Left ventricle myocardium inferior (tissue), 1 donor: Measurements from ENCODE around the gene TOMM40L. TPM values are rescaled to one million over a fixed set of nuclear protein-coding genes. Genes with fewer than 3 reads are reported as not detected.

Source experiments
- DNase-seq: peaks from one replicate; pipeline ENCODE4 v3.0.0-alpha.2; 2020
- H3K27ac ChIP-seq: fragments of 200-600 bp; replicated peaks from 2 replicates; pipeline ENCODE4 v1.8.0; 2021
- H3K27me3 ChIP-seq: fragments of 200-600 bp; 2 replicates; pipeline ENCODE4 v1.8.0; 2021; ENCODE audit warnings: low read depth
- H3K36me3 ChIP-seq: fragments of 200-600 bp; 2 replicates; pipeline ENCODE4 v1.8.0; 2021
- H3K4me1 ChIP-seq: fragments of 200-600 bp; 2 replicates; pipeline ENCODE4 v1.8.0; 2021
- H3K4me3 ChIP-seq: fragments of 200-600 bp; 2 replicates; pipeline ENCODE4 v1.8.0; 2021; ENCODE audit warnings: mild to moderate bottlenecking, moderate library complexity
- H3K9me3 ChIP-seq: fragments of 200-600 bp; replicated peaks from 2 replicates; pipeline ENCODE4 v1.8.0; 2021
- intact Hi-C: fragments of 100-400 bp; cut with micrococcal nuclease; formaldehyde crosslinking; loops from one replicate; pipeline ENCODE4 v1.11.0; 2022
- total RNA-seq: library from RNA; stranded (reverse); fragmentation: NEBNext Ultra II Directional; extraction: Animal tissue kit (Norgen Biotek cat#: 25700); gene quantifications from one replicate; pipeline ENCODE4 v1.2.1, GENCODE V29; 2021
- TF ChIP-seq, protein P1 (sequence below): fragments of 200-600 bp; IDR thresholded peaks from 2 replicates; pipeline ENCODE4 v1.8.0; 2021; ENCODE audit warnings: antibody characterized with exemption, mild to moderate bottlenecking, borderline replicate concordance
- donor health status: DM: no; HTN: yes; CAD: no; lungs with severe emphysema.

The TOMM40L gene
- total RNA-seq, 1 donor from 2014 or later = 39.3 TPM

DNA sequence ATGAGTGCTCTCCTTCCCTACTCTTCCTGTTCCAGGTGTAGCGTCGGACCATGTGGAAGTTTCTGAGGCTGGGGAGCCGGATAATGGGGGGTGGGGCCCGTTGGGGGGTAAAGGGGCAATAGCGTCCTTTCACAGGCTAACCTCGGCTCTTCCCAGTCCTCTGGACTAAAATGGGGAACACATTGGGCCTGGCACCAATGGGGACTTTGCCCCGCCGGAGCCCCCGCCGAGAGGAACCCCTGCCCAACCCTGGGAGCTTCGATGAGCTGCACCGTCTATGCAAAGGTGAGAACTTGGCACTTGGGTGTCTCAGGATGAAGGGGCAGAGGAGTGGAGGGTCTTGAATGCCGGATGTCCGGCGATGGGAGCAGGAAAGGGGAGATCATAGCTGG lies 456 bp downstream of the TOMM40L start:
- TF ChIP-seq, protein P1, sequence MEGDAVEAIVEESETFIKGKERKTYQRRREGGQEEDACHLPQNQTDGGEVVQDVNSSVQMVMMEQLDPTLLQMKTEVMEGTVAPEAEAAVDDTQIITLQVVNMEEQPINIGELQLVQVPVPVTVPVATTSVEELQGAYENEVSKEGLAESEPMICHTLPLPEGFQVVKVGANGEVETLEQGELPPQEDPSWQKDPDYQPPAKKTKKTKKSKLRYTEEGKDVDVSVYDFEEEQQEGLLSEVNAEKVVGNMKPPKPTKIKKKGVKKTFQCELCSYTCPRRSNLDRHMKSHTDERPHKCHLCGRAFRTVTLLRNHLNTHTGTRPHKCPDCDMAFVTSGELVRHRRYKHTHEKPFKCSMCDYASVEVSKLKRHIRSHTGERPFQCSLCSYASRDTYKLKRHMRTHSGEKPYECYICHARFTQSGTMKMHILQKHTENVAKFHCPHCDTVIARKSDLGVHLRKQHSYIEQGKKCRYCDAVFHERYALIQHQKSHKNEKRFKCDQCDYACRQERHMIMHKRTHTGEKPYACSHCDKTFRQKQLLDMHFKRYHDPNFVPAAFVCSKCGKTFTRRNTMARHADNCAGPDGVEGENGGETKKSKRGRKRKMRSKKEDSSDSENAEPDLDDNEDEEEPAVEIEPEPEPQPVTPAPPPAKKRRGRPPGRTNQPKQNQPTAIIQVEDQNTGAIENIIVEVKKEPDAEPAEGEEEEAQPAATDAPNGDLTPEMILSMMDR = no peak
- Histone ChIP-seq H3K9me3 (no peaks in the 10 kb centered on the region), H3K36me3 (peaks cover 23% of the 10 kb centered on the region), H3K27me3 (no peaks in the 10 kb centered on the region), H3K4me1 (peaks cover 27% of the 10 kb centered on the region), H3K27ac (peak overlapping the region; percentile 92), H3K4me3 (peak overlapping the region; percentile 80)
- intact Hi-C loops = loop anchor here (10.0 kb wide), 1 partner anchor 158 kb away; no protein-coding TSS in a partner anchor
- no peak for DNase-seq

DNA sequence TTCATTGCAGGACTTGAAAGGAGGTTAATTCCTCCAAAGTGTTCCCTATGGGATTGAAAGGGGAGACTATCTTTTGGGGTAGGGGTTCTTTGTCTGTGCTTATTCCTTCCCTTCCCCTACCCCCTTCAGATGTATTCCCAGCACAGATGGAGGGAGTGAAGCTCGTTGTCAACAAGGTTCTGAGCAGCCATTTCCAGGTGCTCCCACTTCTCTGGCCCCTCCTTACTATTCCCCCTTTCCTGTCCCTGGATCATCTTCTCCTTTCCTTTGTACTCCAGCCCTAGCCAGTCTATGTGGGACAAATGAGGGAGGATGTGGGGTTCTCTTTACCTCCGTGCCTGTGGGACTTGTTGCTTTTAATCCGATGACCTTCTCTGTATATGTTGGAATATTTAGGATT lies 899 bp downstream of the TOMM40L start:
- peak overlapping the region; percentile 92 for H3K27ac ChIP-seq
- intact Hi-C loops = loop anchor here (10.0 kb wide), 1 partner anchor 158 kb away; no protein-coding TSS in a partner anchor
- H3K27me3 ChIP-seq = no peaks in the 10 kb centered on the region
- TF ChIP-seq, protein P1 = no peak
- H3K9me3 ChIP-seq = no peaks in the 10 kb centered on the region
- H3K36me3 ChIP-seq = peaks cover 23% of the 10 kb centered on the region
- DNase-seq = no peak
- peak overlapping the region; percentile 80 for H3K4me3 ChIP-seq
- peaks cover 27% of the 10 kb centered on the region for H3K4me1 ChIP-seq

DNA sequence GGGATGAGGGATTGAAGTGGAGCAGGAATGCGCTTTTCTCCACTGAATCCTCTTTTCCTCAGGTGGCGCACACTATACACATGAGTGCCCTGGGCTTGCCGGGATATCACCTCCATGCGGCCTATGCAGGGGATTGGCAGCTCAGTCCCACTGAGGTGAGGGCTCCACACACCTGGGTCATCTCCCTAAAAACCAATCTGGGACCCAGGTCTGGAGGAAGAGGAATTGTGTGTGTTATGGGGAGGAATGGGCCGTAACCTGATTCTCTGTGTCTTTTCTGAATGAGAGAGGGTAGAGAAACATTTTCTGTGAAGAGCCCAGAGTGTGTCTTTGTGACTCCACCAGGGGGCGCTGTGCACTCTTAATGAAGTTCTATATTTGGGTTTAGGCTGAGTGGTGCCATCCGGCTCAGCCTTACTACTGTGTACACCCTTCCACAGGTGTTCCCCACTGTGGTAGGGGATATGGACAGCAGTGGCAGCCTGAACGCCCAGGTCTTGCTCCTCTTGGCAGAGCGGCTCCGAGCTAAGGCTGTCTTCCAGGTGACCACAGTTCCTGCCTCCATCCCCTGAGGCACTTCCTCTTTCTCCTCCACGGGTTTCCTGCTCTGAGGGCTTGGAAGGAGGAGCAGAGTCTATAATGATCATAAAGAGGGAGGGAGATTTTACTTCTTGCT lies 1.5 kb downstream of the TOMM40L start:
- intact Hi-C loops = loop anchor here (10.0 kb wide), 1 partner anchor 157 kb away; no protein-coding TSS in a partner anchor
- peak; percentile 83 for DNase-seq
- no peaks in the 10 kb centered on the region for H3K27me3 ChIP-seq
- H3K27ac ChIP-seq = peak overlapping the region; percentile 92
- peaks cover 23% of the 10 kb centered on the region for H3K36me3 ChIP-seq
- peak overlapping the region; percentile 80 for H3K4me3 ChIP-seq
- peaks cover 27% of the 10 kb centered on the region for H3K4me1 ChIP-seq
- no peaks in the 10 kb centered on the region for H3K9me3 ChIP-seq
- TF ChIP-seq, protein P1 = peak; percentile 93

DNA sequence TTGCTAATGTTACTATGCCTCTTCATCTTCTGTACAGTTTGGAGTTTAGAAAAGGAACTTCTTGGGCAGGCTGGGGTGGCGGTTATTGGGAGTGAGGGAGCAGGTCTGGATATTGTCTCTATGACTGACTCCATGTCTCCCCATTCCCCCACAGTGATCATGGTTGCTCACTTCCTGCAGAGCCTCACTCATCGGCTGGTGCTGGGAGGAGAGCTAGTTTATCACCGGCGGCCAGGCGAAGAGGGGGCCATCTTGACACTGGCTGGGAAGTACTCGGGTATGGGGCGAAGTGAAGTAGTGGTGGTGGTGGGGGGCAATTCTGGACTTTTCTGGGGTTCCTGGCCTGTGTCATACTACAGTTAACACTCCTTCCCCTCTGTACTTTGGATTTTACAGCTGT lies 2.2 kb downstream of the TOMM40L start:
- TF ChIP-seq, protein P1 = no peak
- no peak for DNase-seq
- Histone ChIP-seq H3K9me3 (no peaks in the 10 kb centered on the region), H3K4me1 (peaks cover 27% of the 10 kb centered on the region), H3K4me3 (peak overlapping the region; percentile 80), H3K36me3 (peaks cover 23% of the 10 kb centered on the region), H3K27me3 (no peaks in the 10 kb centered on the region), H3K27ac (peak overlapping the region; percentile 92)
- intact Hi-C loops = loop anchor here (10.0 kb wide), 1 partner anchor 157 kb away; no protein-coding TSS in a partner anchor

DNA sequence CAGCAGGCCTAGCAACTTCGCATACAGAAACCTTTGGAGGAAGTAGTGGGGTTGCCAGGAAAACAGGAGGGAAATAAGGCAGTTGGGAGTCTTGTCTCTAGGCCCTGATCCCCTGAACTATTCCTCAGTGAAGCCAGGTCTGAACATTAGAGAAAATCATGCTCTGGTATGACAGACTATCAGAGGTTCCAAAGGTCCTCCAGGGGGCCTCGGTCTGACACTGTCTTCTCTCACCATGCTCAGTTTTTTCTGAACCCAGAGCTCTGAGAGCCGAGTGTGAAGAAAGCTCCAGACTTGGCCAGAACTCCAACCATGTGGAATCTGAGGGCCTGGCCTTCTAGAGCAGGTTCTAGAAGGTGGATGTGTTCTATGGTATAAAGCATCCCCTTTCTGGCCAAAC lies 4.0 kb downstream of the TOMM40L start:
- H3K9me3 ChIP-seq = no peaks in the 10 kb centered on the region
- H3K36me3 ChIP-seq = peaks cover 23% of the 10 kb centered on the region
- H3K4me3 ChIP-seq = no peak overlapping the region
- peaks cover 27% of the 10 kb centered on the region for H3K4me1 ChIP-seq
- no peak for DNase-seq
- H3K27ac ChIP-seq = no peak overlapping the region
- no peaks in the 10 kb centered on the region for H3K27me3 ChIP-seq
- TF ChIP-seq, protein P1 = no peak
- intact Hi-C loops = loop anchor here (10.0 kb wide), 1 partner anchor 155 kb away; no protein-coding TSS in a partner anchor
